ENCODE results near the gene BDH1.

The BDH1 gene

DNA sequence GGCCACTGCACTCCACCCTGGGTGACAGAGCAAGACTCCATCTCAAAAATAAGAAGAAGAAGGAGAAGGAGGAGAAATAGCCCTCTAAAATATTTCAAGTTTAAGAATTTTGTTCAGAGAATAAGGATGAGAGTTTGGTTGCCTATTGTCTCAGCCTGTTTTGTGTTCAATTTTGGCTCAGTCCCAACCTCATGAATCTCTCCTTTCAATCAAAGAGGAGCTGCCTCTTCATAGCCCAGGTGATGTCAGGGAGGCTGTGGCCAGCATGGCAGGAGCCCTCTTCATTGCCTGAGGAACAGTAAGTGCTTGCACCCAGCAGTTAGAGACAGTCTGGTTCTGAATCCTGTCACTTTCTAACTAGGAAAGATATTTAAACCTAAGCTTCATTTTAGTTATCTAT, 55.0 kb downstream of the BDH1 start:
- in situ Hi-C loops (cut with MboI; ENCODE audit: low sequenced_read_pairs, unreplicated experiment): loop anchor here (25.0 kb wide), 2 partner anchors 239 to 514 kb away; no protein-coding TSS in a partner anchor
- no peak for DNase-seq (ENCODE audit: low spot score)
- TF ChIP-seq CTCF (IDR thresholded peaks at IDR 0.05; ENCODE audit: borderline replicate concordance, control extremely low read depth, extremely low read depth, insufficient read depth, missing control alignments): no peak

DNA sequence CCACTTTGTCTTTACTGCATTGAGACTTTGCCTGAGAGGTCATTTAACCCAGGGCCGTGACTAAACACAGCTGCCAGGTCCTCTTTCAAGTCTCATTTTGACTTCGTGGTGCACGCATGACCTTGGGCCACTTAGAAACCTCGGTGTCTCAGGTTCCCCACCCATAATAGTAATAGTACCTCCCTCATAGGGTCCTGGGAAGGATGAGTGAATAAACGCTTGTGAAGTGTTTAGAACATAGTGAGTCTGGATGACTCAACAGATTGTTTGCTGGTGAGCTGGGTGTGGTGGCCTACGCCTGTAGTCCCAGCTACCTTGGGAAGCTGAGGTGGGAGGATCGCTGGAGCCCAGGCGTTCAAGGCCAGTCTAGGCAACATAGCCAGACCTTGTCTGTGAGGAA, 56.3 kb downstream of the BDH1 start:
- in situ Hi-C loops (cut with MboI; ENCODE audit: low sequenced_read_pairs, unreplicated experiment): no loop called here
- no peak for DNase-seq (ENCODE audit: low spot score)

GRCh38 chr3:197498499-197499241, 57.1 kb downstream of the BDH1 start:
- TF ChIP-seq CTCF (IDR thresholded peaks at IDR 0.05; ENCODE audit: borderline replicate concordance, control extremely low read depth, extremely low read depth, insufficient read depth, missing control alignments): no peak
- DNase-seq (ENCODE audit: low spot score): no peak
- in situ Hi-C loops (cut with MboI; ENCODE audit: low sequenced_read_pairs, unreplicated experiment): no loop called here

More for the DNA sequence above, 56.3 kb downstream of the BDH1 start:
- no peak for TF ChIP-seq CTCF (IDR thresholded peaks at IDR 0.05; ENCODE audit: borderline replicate concordance, control extremely low read depth, extremely low read depth, insufficient read depth, missing control alignments)

- in situ Hi-C loops (cut with MboI; ENCODE audit: low sequenced_read_pairs, unreplicated experiment): no loop called here
- no peak for DNase-seq (ENCODE audit: low spot score)
- TF ChIP-seq CTCF (IDR thresholded peaks at IDR 0.05; ENCODE audit: borderline replicate concordance, control extremely low read depth, extremely low read depth, insufficient read depth, missing control alignments): no peak
Observed at GRCh38 chr3:197496746-197497125, 59.0 kb downstream of the BDH1 start.

- DNase-seq (ENCODE audit: low spot score): no peak
- in situ Hi-C loops (cut with MboI; ENCODE audit: low sequenced_read_pairs, unreplicated experiment): no loop called here
- TF ChIP-seq CTCF (IDR thresholded peaks at IDR 0.05; ENCODE audit: borderline replicate concordance, control extremely low read depth, extremely low read depth, insufficient read depth, missing control alignments): no peak
Observed at GRCh38 chr3:197495999-197496745, 59.6 kb downstream of the BDH1 start.

DNA sequence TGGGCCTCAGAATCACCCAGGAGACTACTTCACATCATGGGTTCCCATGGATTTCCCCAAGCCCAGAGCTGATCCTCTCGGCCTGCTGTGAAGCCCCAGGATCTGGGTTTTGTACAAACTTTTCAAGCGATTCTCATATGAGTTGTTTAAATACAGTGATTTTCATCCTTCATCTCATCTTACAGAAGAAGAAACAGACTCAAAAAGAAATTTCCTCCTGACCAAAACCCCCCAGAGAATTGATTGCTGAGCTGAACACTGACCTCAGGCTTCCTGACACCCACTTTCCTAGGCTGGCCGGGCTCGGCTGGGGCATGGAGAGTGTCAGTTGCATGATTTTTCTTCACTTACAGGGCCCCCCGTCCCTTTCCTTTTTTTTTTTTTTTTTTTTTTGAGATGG, 60.3 kb downstream of the BDH1 start:
- in situ Hi-C loops (cut with MboI; ENCODE audit: low sequenced_read_pairs, unreplicated experiment): no loop called here
- no peak for TF ChIP-seq CTCF (IDR thresholded peaks at IDR 0.05; ENCODE audit: borderline replicate concordance, control extremely low read depth, extremely low read depth, insufficient read depth, missing control alignments)
- peak; percentile 75 for DNase-seq (ENCODE audit: low spot score)

Data from GM13976 (cell line).